Neural crest cell (in vitro differentiated cells): ENCODE measurements around the gene RBAK. TPM values are rescaled to one million over a fixed set of nuclear protein-coding genes. Genes with fewer than 3 reads are reported as not detected.

Source experiments
- DNase-seq: peaks from one replicate; pipeline ENCODE4 v3.0.0; 2021; ENCODE audit warnings: low read depth, mixed read lengths, low spot score
- H3K27ac Mint-ChIP-seq: one replicate; pipeline ENCODE4 v1.8.0; 2021; ENCODE audit warnings: mild to moderate bottlenecking, mixed read lengths; ENCODE audit not compliant: unreplicated experiment
- H3K27me3 Mint-ChIP-seq: 2 replicates; pipeline ENCODE4 v1.8.0; 2021; ENCODE audit warnings: low read depth, mild to moderate bottlenecking, mixed read lengths
- H3K36me3 Mint-ChIP-seq: 2 replicates; pipeline ENCODE4 v1.8.0; 2021; ENCODE audit warnings: low read depth, mild to moderate bottlenecking, mixed read lengths
- H3K4me1 Mint-ChIP-seq: 2 replicates; pipeline ENCODE4 v1.8.0; 2021; ENCODE audit warnings: mixed read lengths
- H3K4me3 Mint-ChIP-seq: one replicate; pipeline ENCODE4 v1.8.0; 2021; ENCODE audit warnings: mild to moderate bottlenecking, mixed read lengths
- H3K9me3 Mint-ChIP-seq: 2 replicates; pipeline ENCODE4 v1.8.0; 2021; ENCODE audit warnings: mixed read lengths
- total RNA-seq: library from RNA; stranded (reverse); gene quantifications from 2 replicates; pipeline ENCODE4 v1.2.1, GENCODE V29; 2021
- TF ChIP-seq, protein P1 (sequence below): fragments of 200-600 bp; sonication (generic); conservative IDR thresholded peaks from 2 replicates; pipeline ENCODE4 v1.5.0; 2021; ENCODE audit warnings: antibody characterized with exemption, mild to moderate bottlenecking

Gene RBAK
- total RNA-seq, 1 donor from 2014 or later: 15.7 TPM

GRCh38 chr7:5117095-5117970 lies 71.7 kb downstream of the RBAK start:
- no peak for DNase-seq
- TF ChIP-seq, protein P1, sequence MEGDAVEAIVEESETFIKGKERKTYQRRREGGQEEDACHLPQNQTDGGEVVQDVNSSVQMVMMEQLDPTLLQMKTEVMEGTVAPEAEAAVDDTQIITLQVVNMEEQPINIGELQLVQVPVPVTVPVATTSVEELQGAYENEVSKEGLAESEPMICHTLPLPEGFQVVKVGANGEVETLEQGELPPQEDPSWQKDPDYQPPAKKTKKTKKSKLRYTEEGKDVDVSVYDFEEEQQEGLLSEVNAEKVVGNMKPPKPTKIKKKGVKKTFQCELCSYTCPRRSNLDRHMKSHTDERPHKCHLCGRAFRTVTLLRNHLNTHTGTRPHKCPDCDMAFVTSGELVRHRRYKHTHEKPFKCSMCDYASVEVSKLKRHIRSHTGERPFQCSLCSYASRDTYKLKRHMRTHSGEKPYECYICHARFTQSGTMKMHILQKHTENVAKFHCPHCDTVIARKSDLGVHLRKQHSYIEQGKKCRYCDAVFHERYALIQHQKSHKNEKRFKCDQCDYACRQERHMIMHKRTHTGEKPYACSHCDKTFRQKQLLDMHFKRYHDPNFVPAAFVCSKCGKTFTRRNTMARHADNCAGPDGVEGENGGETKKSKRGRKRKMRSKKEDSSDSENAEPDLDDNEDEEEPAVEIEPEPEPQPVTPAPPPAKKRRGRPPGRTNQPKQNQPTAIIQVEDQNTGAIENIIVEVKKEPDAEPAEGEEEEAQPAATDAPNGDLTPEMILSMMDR: no peak
- Mint-ChIP-seq H3K27ac (no peak overlapping the region), H3K27me3 (peaks cover 4% of the 10 kb centered on the region), H3K36me3 (no peaks in the 10 kb centered on the region), H3K4me3 (no peak overlapping the region), H3K4me1 (no peaks in the 10 kb centered on the region), H3K9me3 (peaks cover 4% of the 10 kb centered on the region)

Other genes starting within 250 kb of the RBAK start
- gene PAPOLB, start 183.8 kb upstream of the RBAK start, total RNA-seq: 0.23 and 0.26 TPM in 2 replicates
- 12.2 and 13.8 TPM in 2 replicates for gene RADIL, start 162.1 kb upstream of the RBAK start, total RNA-seq
- 0.25 TPM in 1 of 2 replicates, not detected in the other for gene MMD2, start 86.7 kb upstream of the RBAK start, total RNA-seq
- gene WIPI2, start 144.4 kb downstream of the RBAK start, total RNA-seq: 53.4 and 55.9 TPM in 2 replicates
- 32.5 and 40.0 TPM in 2 replicates for gene SLC29A4, start 237.1 kb downstream of the RBAK start, total RNA-seq